ENCODE data around the gene ZNF420. TPM values are rescaled to one million over a fixed set of nuclear protein-coding genes. Genes with fewer than 3 reads are reported as not detected.

ZNF420 gene
- total RNA-seq, 1 donor from 2014 or later: 15.8 TPM

- DNase-seq (ENCODE audit: low read depth): no peak
Measured at GRCh38 chr19:37148214-37148613, 70.0 kb downstream of the ZNF420 start.

GRCh38 chr19:37160153-37160552 is 81.9 kb downstream of the ZNF420 start:
- DNase-seq (ENCODE audit: low read depth): no peak

- no peak for DNase-seq (ENCODE audit: low read depth)
Measured at GRCh38 chr19:37165635-37166034, 87.4 kb downstream of the ZNF420 start.

GRCh38 chr19:37172368-37173366 is 94.4 kb downstream of the ZNF420 start, which contains the start of gene ZNF585A:
Gene ZNF585A, minus strand, starts transcription at chr19:37172695. Its CDS starts 2,785 bp downstream, at chr19:37169910.
- peak; percentile 98 for DNase-seq (ENCODE audit: low read depth)

Other genes with a start within 250 kb of the ZNF420 start
- gene ZNF790, start 240.0 kb upstream of the ZNF420 start, total RNA-seq: 6.1 and 12.7 TPM in 2 replicates
- 1.6 and 5.5 TPM in 2 replicates for gene ZNF345, start 227.6 kb upstream of the ZNF420 start, total RNA-seq
- 3.8 and 4.0 TPM in 2 replicates for gene ZNF829, start 162.1 kb upstream of the ZNF420 start, total RNA-seq
- gene ZNF568, start 162.1 kb upstream of the ZNF420 start, total RNA-seq: 4.2 and 14.4 TPM in 2 replicates
- gene ZNF585A, start 94.3 kb downstream of the ZNF420 start, total RNA-seq: 6.8 and 8.4 TPM in 2 replicates
- 11.3 and 24.4 TPM in 2 replicates for gene ZNF585B, start 132.1 kb downstream of the ZNF420 start, total RNA-seq
- 6.6 and 6.8 TPM in 2 replicates for gene ZNF383, start 139.8 kb downstream of the ZNF420 start, total RNA-seq

Data from renal cortical epithelial cell (primary cell).